Stomach smooth muscle (tissue), 2 donors: ENCODE measurements around the gene ZGLP1.

Experiments used
- H3K27ac ChIP-seq: one replicate; pipeline ENCODE4 v1.7.0; 2013; ENCODE audit warnings: mild to moderate bottlenecking, low read length, inconsistent platforms
- H3K27me3 ChIP-seq, 2 donors: one replicate each; pipeline ENCODE4 v1.7.0; 2013; ENCODE audit warnings: low read length in 2 of 2; ENCODE audit not compliant: insufficient read depth in 2 of 2, control insufficient read depth in 1 of 2
- H3K36me3 ChIP-seq, 2 donors: one replicate each; pipeline ENCODE4 v1.7.0; 2013; ENCODE audit warnings: low read length in 2 of 2; ENCODE audit not compliant: control insufficient read depth in 2 of 2, insufficient read depth in 2 of 2
- H3K4me1 ChIP-seq: one replicate; pipeline ENCODE4 v1.7.0; 2013; ENCODE audit warnings: low read length; ENCODE audit not compliant: control insufficient read depth, insufficient read depth
- H3K4me3 ChIP-seq, 2 donors: one replicate each; pipeline ENCODE4 v1.7.0; 2013; ENCODE audit warnings: low read length in 2 of 2
- H3K9ac ChIP-seq, 2 donors: one replicate each; pipeline ENCODE4 v1.7.0; 2013; ENCODE audit warnings: low read length in 2 of 2, mild to moderate bottlenecking in 1 of 2
- H3K9me3 ChIP-seq, 2 donors: one replicate each; pipeline ENCODE4 v1.7.0; 2013; ENCODE audit warnings: low read length in 2 of 2; ENCODE audit not compliant: control insufficient read depth in 2 of 2
- donor health status: healthy.
- donor health status: Pancreatic carcinoma.

Gene ZGLP1

GRCh38 chr19:10256970-10257615, 52.5 kb downstream of the ZGLP1 start:
- Histone ChIP-seq H3K27ac (no peak overlapping the region), H3K36me3 (peaks cover 34 to 37% of the 10 kb centered on the region in 2 donors), H3K4me3 (no peak overlapping the region)

GRCh38 chr19:10256551-10256950, 53.1 kb downstream of the ZGLP1 start:
- Histone ChIP-seq H3K4me3 (no peak overlapping the region), H3K9ac (no peak overlapping the region), H3K9me3 (no peaks in the 10 kb centered on the region), H3K36me3 (peaks cover 34 to 37% of the 10 kb centered on the region in 2 donors), H3K27me3 (no peaks in the 10 kb centered on the region), H3K4me1 (peaks cover 12% of the 10 kb centered on the region), H3K27ac (no peak overlapping the region)

More at GRCh38 chr19:10256970-10257615, 52.5 kb downstream of the ZGLP1 start:
- H3K27me3 ChIP-seq: no peaks in the 10 kb centered on the region
- H3K9me3 ChIP-seq: no peaks in the 10 kb centered on the region
- H3K4me1 ChIP-seq: peaks cover 12% of the 10 kb centered on the region
- no peak overlapping the region for H3K9ac ChIP-seq

GRCh38 chr19:10255358-10255757, 54.3 kb downstream of the ZGLP1 start:
- H3K4me3 ChIP-seq: no peak overlapping the region
- H3K27me3 ChIP-seq: no peaks in the 10 kb centered on the region
- H3K4me1 ChIP-seq: peaks cover 11% of the 10 kb centered on the region
- H3K27ac ChIP-seq: no peak overlapping the region
- H3K36me3 ChIP-seq: peaks cover 34 to 37% of the 10 kb centered on the region in 2 donors
- H3K9me3 ChIP-seq: no peaks in the 10 kb centered on the region
- no peak overlapping the region for H3K9ac ChIP-seq
